ENCODE measurements around the gene REM1.

The REM1 gene

GRCh38 chr20:31472395-31473330 lies 2.4 kb upstream of the REM1 start:
- no peak for DNase-seq
- H3K36me3 Mint-ChIP-seq (ENCODE audit: low read depth) = peaks cover 5% of the 10 kb centered on the region
- peaks cover 50% of the 10 kb centered on the region for H3K9me3 Mint-ChIP-seq
- H3K4me1 Mint-ChIP-seq = no peaks in the 10 kb centered on the region
- no peak overlapping the region for H3K4me3 Mint-ChIP-seq
- H3K27ac Mint-ChIP-seq = no peak overlapping the region
- TF ChIP-seq CTCF (IDR thresholded peaks at IDR 0.05) = no peak
- peaks cover under 1% of the 10 kb centered on the region for H3K27me3 Mint-ChIP-seq (ENCODE audit: low read depth, poor library complexity)

DNA sequence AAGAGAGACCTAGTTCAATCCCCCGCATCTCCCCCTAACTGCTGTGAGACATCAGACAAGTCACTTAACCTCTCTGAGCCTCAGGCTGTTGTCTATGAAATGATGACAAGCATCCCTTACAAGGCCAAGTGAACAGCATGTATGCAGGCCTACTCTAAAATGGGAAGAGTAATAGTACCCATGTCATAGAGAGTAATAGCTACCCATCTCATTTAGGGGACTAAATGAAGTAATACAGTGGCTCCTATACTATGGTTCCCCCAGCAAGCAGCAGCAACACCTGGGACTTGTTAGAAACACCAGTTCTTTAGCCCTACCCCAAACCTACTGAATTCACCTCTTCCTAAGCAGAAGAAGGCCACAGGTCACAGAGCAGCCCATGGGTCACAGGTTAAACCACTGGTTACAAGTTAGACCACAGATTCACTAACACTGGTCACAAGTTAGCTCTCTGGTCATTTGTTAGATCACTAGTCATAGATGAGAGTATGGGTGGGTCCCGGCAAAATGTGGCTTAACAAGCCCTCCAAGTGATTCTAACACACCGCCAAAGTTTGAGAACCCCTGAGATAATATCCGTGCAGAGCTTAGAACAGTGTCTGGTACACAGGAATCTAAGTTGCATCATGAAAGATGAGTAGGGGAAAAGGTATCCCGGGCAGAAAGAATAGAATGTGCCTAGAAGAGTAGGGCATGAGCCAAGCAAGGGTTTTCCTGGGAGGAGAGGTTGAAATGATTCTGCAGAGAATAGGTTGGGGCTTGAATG lies 1.6 kb upstream of the REM1 start:
- Mint-ChIP-seq H3K9me3 (peaks cover 50% of the 10 kb centered on the region), H3K27ac (no peak overlapping the region), H3K36me3 (ENCODE audit: low read depth) (peaks cover 5% of the 10 kb centered on the region), H3K27me3 (ENCODE audit: low read depth, poor library complexity) (peaks cover 3% of the 10 kb centered on the region), H3K4me1 (no peaks in the 10 kb centered on the region), H3K4me3 (no peak overlapping the region)
- no peak for DNase-seq
- no peak for TF ChIP-seq CTCF (IDR thresholded peaks at IDR 0.05)

DNA sequence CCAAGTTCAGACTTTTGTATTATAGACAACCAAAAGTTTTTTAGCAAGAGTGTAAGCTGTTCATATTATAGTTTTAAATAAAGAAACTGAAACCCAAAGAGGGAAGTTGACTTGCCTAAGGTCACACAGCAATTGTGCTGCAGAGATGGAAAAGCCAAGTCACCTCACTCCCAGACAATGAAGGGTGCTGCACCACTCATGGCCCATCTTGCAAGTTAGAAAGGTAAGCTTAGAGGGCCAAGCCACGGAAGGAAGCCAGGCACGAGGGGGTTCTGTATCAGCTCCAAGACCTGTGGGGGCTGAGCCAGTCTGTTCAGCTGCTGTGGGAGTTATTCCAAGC lies 1.0 kb upstream of the REM1 start:
- Mint-ChIP-seq H3K27ac (no peak overlapping the region), H3K9me3 (peaks cover 50% of the 10 kb centered on the region), H3K36me3 (ENCODE audit: low read depth) (peaks cover 5% of the 10 kb centered on the region), H3K4me1 (no peaks in the 10 kb centered on the region), H3K27me3 (ENCODE audit: low read depth, poor library complexity) (peaks cover 3% of the 10 kb centered on the region), H3K4me3 (no peak overlapping the region)
- DNase-seq = no peak
- no peak for TF ChIP-seq CTCF (IDR thresholded peaks at IDR 0.05)

DNA sequence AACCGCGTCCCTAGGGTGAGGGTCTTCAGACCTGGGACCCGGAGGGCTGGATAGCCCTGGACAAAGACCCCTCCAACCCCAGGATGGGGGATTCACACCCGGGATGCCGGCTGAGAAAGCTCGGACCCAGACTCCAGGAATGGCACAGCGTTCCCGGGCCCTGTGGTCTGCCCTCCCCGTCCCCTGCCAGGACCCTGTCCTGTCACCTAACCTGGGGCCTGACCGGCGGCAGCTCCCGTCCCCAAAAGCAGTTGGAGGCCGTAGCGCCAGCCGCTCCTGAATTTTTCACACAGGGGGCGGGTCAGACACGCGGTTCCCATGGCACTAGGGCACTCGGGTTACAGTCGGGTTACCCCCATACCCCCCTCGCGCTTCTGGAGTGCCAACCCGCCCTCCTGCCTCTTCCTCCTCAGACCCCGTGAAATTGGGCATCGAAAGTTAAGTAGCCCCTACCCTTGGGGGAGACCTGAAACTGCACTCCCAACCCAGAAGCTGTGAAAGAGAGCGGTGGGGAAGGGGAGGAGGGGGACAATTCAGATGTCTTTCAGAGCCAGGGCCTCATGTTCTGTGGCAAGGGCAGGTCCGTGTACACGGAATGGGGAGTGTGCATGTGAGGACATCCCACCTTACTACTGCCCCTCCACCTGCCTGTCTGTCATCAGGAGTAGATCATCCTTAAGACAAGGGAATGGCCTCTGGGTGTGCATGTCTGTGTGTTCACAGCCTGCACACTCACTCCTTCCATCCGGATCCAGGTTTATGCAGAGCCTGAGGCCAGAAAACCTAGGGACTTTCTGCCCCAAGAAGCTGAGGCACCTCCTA lies 595 bp downstream of the REM1 start:
- H3K27ac Mint-ChIP-seq = no peak overlapping the region
- no peaks in the 10 kb centered on the region for H3K4me1 Mint-ChIP-seq
- H3K36me3 Mint-ChIP-seq (ENCODE audit: low read depth) = peaks cover 5% of the 10 kb centered on the region
- H3K9me3 Mint-ChIP-seq = peaks cover 62% of the 10 kb centered on the region
- TF ChIP-seq CTCF (IDR thresholded peaks at IDR 0.05) = no peak
- peaks cover 6% of the 10 kb centered on the region for H3K27me3 Mint-ChIP-seq (ENCODE audit: low read depth, poor library complexity)
- no peak for DNase-seq
- no peak overlapping the region for H3K4me3 Mint-ChIP-seq

- Mint-ChIP-seq H3K27me3 (ENCODE audit: low read depth, poor library complexity) (peaks cover 6% of the 10 kb centered on the region), H3K27ac (no peak overlapping the region), H3K9me3 (peaks cover 67% of the 10 kb centered on the region), H3K4me3 (no peak overlapping the region), H3K36me3 (ENCODE audit: low read depth) (peaks cover 5% of the 10 kb centered on the region), H3K4me1 (no peaks in the 10 kb centered on the region)
- no peak for DNase-seq
- no peak for TF ChIP-seq CTCF (IDR thresholded peaks at IDR 0.05)
These were observed 1.2 kb downstream of the REM1 start for GRCh38 chr20:31476294-31476585.

Data from nephron progenitor cell (in vitro differentiated cells).